SK-N-SH (cell line): ENCODE data around the gene ADCY6. TPM values are rescaled to one million over a fixed set of nuclear protein-coding genes. Genes with fewer than 3 reads are reported as not detected.

Source experiments
- CTCF ChIA-PET: fragments of 300-600, 350-600 bp; formaldehyde crosslinking; extraction: SDS; loops from one replicate; lab custom pipeline; 2021; lab: Yijun Ruan, JAX
- POLR2A ChIA-PET: fragments of 350-600 bp; sonication (Branson Sonifier 250); formaldehyde crosslinking; extraction: SDS; loops from one replicate; lab custom pipeline; 2020; ENCODE audit warnings: antibody characterized with exemption, inconsistent platforms; lab: Yijun Ruan, JAX
- DNase-seq: peaks from one replicate; pipeline ENCODE4 v3.0.0; 2012
- H2AFZ ChIP-seq: fragments of 200-600 bp; sonication (generic); 2 replicates; pipeline ENCODE4 v1.8.1; 2016; ENCODE audit warnings: antibody characterized with exemption, mild to moderate bottlenecking, low read depth
- H3F3A ChIP-seq: fragments of 200-600 bp; sonication (generic); replicated peaks from 2 replicates; pipeline ENCODE3; 2016; ENCODE audit warnings: antibody characterized with exemption, mild to moderate bottlenecking; ENCODE audit not compliant: insufficient read depth
- H3K27ac ChIP-seq, 2 experiments: fragments of 200-500 bp in 1 of 2; fragments of 200-600 bp in 1 of 2; sonication (Bioruptor generic) in 1 of 2; sonication (generic), shearing (Covaris generic) in 1 of 2; 2 replicates each; pipeline versions ENCODE4 v1.5.1 to v1.6.1; 2014 to 2016; ENCODE audit warnings: low read depth in 2 of 2, inconsistent platforms in 1 of 2, low read length in 1 of 2, mild to moderate bottlenecking in 1 of 2, mixed read lengths in 1 of 2
- H3K27me3 ChIP-seq: fragments of 200-600 bp; sonication (generic), shearing (Covaris generic); 2 replicates; pipeline ENCODE4 v1.6.1; 2016; ENCODE audit warnings: mixed run types; ENCODE audit not compliant: insufficient read depth
- H3K36me3 ChIP-seq, 2 experiments: fragments of 200-500 bp in 1 of 2; fragments of 200-600 bp in 1 of 2; sonication (Bioruptor generic) in 1 of 2; sonication (generic) in 1 of 2; replicated peaks in 1 of 2; 2 replicates each; pipeline versions ENCODE3 to v1.5.1; 2014 to 2016; ENCODE audit warnings: low read length in 1 of 2, mild to moderate bottlenecking in 1 of 2; ENCODE audit not compliant: insufficient read depth in 2 of 2, control insufficient read depth in 1 of 2
- H3K4me1 ChIP-seq, 2 experiments: fragments of 200-500 bp in 1 of 2; fragments of 200-600 bp in 1 of 2; sonication (Bioruptor generic) in 1 of 2; sonication (generic), shearing (Covaris generic) in 1 of 2; 2 replicates each; pipeline versions ENCODE4 v1.5.1 to v1.6.1; 2014 to 2016; ENCODE audit warnings: low read depth in 1 of 2, low read length in 1 of 2, mixed run types in 1 of 2; ENCODE audit not compliant: insufficient read depth in 2 of 2, control insufficient read depth in 1 of 2
- H3K4me2 ChIP-seq: fragments of 200-600 bp; sonication (generic), shearing (Covaris generic); 2 replicates; pipeline ENCODE4 v1.6.1; 2017; ENCODE audit warnings: mixed run types
- H3K4me3 ChIP-seq, 2 experiments: fragments of 200-500 bp in 1 of 2; fragments of 200-600 bp in 1 of 2; sonication (Bioruptor generic) in 1 of 2; sonication (generic), shearing (Covaris generic) in 1 of 2; 2 replicates each; pipeline versions ENCODE4 v1.5.1 to v1.8.1; 2014 to 2016; ENCODE audit warnings: low read depth in 2 of 2, inconsistent platforms in 1 of 2, low read length in 1 of 2, mild to moderate bottlenecking in 1 of 2, mixed read lengths in 1 of 2, moderate library complexity in 1 of 2
- H3K79me2 ChIP-seq: fragments of 200-600 bp; sonication (generic); 2 replicates; pipeline ENCODE4 v1.8.1; 2017; ENCODE audit warnings: mild to moderate bottlenecking; ENCODE audit not compliant: insufficient read depth
- H3K9ac ChIP-seq: fragments of 200-600 bp; sonication (generic); 2 replicates; pipeline ENCODE4 v1.6.1; 2017; ENCODE audit warnings: mixed run types
- H3K9me2 ChIP-seq: fragments of 200-600 bp; sonication (generic); 2 replicates; pipeline ENCODE4 v1.6.1; 2017; ENCODE audit warnings: mixed run types
- H3K9me3 ChIP-seq: fragments of 200-600 bp; sonication (generic); 2 replicates; pipeline ENCODE4 v1.6.1; 2017; ENCODE audit warnings: mixed run types, mild to moderate bottlenecking, moderate library complexity
- H4K20me1 ChIP-seq: fragments of 200-600 bp; sonication (generic); 2 replicates; pipeline ENCODE4 v1.6.1; 2017; ENCODE audit warnings: mild to moderate bottlenecking, mixed run types; ENCODE audit not compliant: insufficient read depth
- ELF1 ChIP-seq: IDR thresholded peaks from 2 replicates; pipeline ENCODE4 v1.4.0; 2012
- EP300 ChIP-seq, 2 experiments: IDR thresholded peaks; 2 replicates each; pipeline versions ENCODE4 v1.4.0 to v1.6.1; 2012; ENCODE audit warnings: borderline replicate concordance in 1 of 2, low read depth in 1 of 2, low read length in 1 of 2
- EZH2phosphoT487 ChIP-seq: fragments of 200-600 bp; sonication (generic); IDR thresholded peaks from 2 replicates; pipeline ENCODE4 v1.6.1; 2017; ENCODE audit warnings: low read depth, mixed run types, mild to moderate bottlenecking, antibody characterized with exemption, moderate library complexity, borderline replicate concordance
- FOSL2 ChIP-seq: IDR thresholded peaks from 2 replicates; pipeline ENCODE4 v1.4.0; 2012; ENCODE audit warnings: low read depth, mild to moderate bottlenecking, moderate library complexity, borderline replicate concordance
- FOXJ3 ChIP-seq: sonication (generic); formaldehyde crosslinking; IDR thresholded peaks from 2 replicates; pipeline ENCODE4 v1.5.1; 2020; ENCODE audit warnings: mild to moderate bottlenecking, missing genetic modification reagents
- GABPA ChIP-seq: IDR thresholded peaks from 2 replicates; pipeline ENCODE4 v1.4.0; 2012; ENCODE audit warnings: low read depth, mild to moderate bottlenecking
- IRF3 ChIP-seq: fragments of 150-350 bp; IDR thresholded peaks from 2 replicates; pipeline ENCODE4 v1.6.1; 2016; ENCODE audit warnings: mild to moderate bottlenecking, low read depth, low read length
- JUND ChIP-seq: IDR thresholded peaks from 2 replicates; pipeline ENCODE4 v1.4.0; 2012
- MAX ChIP-seq: IDR thresholded peaks from 2 replicates; pipeline ENCODE4 v1.4.0; 2012; ENCODE audit warnings: low read depth
- MEF2A ChIP-seq: IDR thresholded peaks from 2 replicates; pipeline ENCODE4 v1.4.0; 2012; ENCODE audit warnings: low read depth, borderline replicate concordance
- NFIC ChIP-seq: IDR thresholded peaks from 2 replicates; pipeline ENCODE4 v1.4.0; 2012; ENCODE audit warnings: borderline replicate concordance
- NRF1 ChIP-seq: IDR thresholded peaks from 2 replicates; pipeline ENCODE4 v1.6.1; 2012; ENCODE audit warnings: low read depth, mild to moderate bottlenecking, low read length
- POLR2AphosphoS5 ChIP-seq: IDR thresholded peaks from 2 replicates; pipeline ENCODE4 v1.6.1; 2012; ENCODE audit warnings: low read depth, low read length
- RAD21 ChIP-seq: IDR thresholded peaks from 2 replicates; pipeline ENCODE4 v1.6.1; 2012; ENCODE audit warnings: mild to moderate bottlenecking, low read length
- RFX5 ChIP-seq: IDR thresholded peaks from 2 replicates; pipeline ENCODE4 v1.6.1; 2012; ENCODE audit warnings: mild to moderate bottlenecking, improper control_type of control experiment, low read length
- RXRA ChIP-seq: IDR thresholded peaks from 2 replicates; pipeline ENCODE4 v1.4.0; 2012; ENCODE audit warnings: low read depth, mild to moderate bottlenecking, borderline replicate concordance
- SIN3A ChIP-seq: IDR thresholded peaks from 2 replicates; pipeline ENCODE4 v1.6.1; 2012; ENCODE audit warnings: low read depth, mild to moderate bottlenecking, low read length, moderate library complexity, borderline replicate concordance
- TAF1 ChIP-seq: IDR thresholded peaks from 2 replicates; pipeline ENCODE4 v1.6.1; 2012; ENCODE audit warnings: low read depth, mild to moderate bottlenecking, low read length, moderate library complexity, borderline replicate concordance
- TCF12 ChIP-seq: IDR thresholded peaks from 2 replicates; pipeline ENCODE4 v1.4.0; 2012
- WGBS: methylation state at CpG from one replicate; pipeline ENCODE4 v1.1.6; 2017; ENCODE audit warnings: low lambda C conversion rate; 5-methylcytosine and 5-hydroxymethylcytosine counted together
- polyA plus RNA-seq, 3 experiments: library from polyadenylated mRNA; depleted of rRNA; stranded (reverse); fragments of >200 nt; gene quantifications; 2 replicates each; pipeline ENCODE4 v1.2.3, GENCODE V29; 2012
- TF ChIP-seq, protein P1 (sequence below): fragments of 200-600 bp; sonication (generic); IDR thresholded peaks from 2 replicates; pipeline ENCODE4 v1.6.1; 2017; ENCODE audit warnings: antibody characterized with exemption, mild to moderate bottlenecking, moderate library complexity

The ADCY6 gene
- polyA plus RNA-seq, 1 of the 3 experiments (the other 2 are of a cell fraction), result 36.0 TPM

DNA sequence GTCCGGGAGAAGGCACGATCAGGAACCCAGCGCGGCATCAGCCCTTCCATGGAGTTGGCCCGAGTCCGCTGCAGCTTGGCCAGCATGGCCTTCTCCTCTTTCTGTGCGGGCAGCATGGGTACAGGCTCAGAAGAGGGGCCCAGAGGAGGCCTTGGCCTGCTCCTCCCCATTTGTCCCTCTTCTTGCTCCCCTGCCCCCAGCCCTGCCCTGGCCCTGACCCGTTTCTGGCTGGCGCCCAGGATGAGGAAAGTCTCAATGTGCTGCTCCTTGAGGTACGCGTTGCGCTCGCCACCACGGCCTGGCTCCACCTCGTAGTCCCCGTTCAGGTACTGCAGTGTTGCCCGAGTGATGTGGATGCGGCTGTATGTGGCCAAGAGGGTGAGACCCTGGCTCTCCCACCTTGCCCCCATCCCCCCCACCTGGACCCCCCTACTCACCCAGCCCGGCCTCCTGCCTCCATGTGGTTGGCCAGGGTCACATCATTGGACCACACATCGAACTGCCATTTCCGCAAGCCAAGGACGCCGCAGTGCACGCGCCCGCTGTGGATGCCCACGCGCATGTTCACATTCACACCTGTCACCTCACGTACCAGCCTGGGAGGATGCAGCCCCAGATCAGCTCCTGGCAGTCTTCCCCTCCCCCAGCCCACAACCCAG, 12.8 kb downstream of the ADCY6 start:
- no peak for DNase-seq
- no peak overlapping the region for H3K9ac ChIP-seq
- peaks cover 21% of the 10 kb centered on the region; the same call in 1 of the 2 replicates for H3K79me2 ChIP-seq
- no peak overlapping the region for H3K27ac ChIP-seq
- peaks cover 3% of the 10 kb centered on the region for H3F3A ChIP-seq
- H3K9me3 ChIP-seq, result no peaks in the 10 kb centered on the region
- H3K4me3 ChIP-seq, result no peak overlapping the region
- H3K4me1 ChIP-seq, result peaks cover 4 to 14% of the 10 kb centered on the region in 2 experiments; a peak in 3 of 4 replicates
- H3K36me3 ChIP-seq, result peaks cover 10 to 59% of the 10 kb centered on the region in 2 experiments
- H3K27me3 ChIP-seq, result no peaks in the 10 kb centered on the region
- POLR2A ChIA-PET, result no interaction called here
- TF ChIP-seq ELF1 (no peak), TCF12 (no peak), MEF2A (no peak), IRF3 (no peak), RXRA (no peak), NRF1 (no peak), SIN3A (no peak), MAX (no peak), JUND (no peak), FOXJ3 (CRISPR knock-in tag) (no peak), NFIC (no peak), TAF1 (no peak), EZH2phosphoT487 (no peak), FOSL2 (no peak)
- TF ChIP-seq, protein P1, sequence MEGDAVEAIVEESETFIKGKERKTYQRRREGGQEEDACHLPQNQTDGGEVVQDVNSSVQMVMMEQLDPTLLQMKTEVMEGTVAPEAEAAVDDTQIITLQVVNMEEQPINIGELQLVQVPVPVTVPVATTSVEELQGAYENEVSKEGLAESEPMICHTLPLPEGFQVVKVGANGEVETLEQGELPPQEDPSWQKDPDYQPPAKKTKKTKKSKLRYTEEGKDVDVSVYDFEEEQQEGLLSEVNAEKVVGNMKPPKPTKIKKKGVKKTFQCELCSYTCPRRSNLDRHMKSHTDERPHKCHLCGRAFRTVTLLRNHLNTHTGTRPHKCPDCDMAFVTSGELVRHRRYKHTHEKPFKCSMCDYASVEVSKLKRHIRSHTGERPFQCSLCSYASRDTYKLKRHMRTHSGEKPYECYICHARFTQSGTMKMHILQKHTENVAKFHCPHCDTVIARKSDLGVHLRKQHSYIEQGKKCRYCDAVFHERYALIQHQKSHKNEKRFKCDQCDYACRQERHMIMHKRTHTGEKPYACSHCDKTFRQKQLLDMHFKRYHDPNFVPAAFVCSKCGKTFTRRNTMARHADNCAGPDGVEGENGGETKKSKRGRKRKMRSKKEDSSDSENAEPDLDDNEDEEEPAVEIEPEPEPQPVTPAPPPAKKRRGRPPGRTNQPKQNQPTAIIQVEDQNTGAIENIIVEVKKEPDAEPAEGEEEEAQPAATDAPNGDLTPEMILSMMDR, result no peak
- H3K4me2 ChIP-seq, result no peak overlapping the region
- WGBS, result 89% methylated on average over 16 of the region's 29 CpGs
- no peak overlapping the region for H2AFZ ChIP-seq
- CTCF ChIA-PET, result interaction anchor here (0.6 to 1.8 kb wide), 4 partner anchors 18 to 273 kb away, joined by 3 to 6 read pairs (median 3); no protein-coding TSS in a partner anchor
- H3K9me2 ChIP-seq, result no peaks in the 10 kb centered on the region
- H4K20me1 ChIP-seq, result no peaks in the 10 kb centered on the region

DNA sequence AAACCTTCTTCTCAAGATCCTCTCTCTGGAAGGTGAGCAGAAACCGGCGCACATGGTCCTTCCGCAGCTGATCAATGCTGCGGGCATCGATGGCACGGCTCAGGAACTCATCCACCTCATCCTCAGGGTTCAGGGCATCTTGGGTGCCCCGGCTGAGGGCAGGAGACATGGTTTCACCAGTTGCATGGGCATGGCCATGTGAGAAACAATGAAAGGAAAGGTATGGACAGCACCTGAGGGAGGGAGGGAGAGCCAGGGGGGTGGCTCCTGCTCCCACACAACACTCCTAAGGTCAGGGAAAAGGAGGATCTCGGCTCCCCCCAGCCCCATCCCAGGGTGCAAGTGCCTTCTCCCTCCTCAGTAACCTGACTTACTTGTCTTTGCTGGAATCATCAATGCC, 13.6 kb downstream of the ADCY6 start:
- no peak overlapping the region for H3K4me3 ChIP-seq
- WGBS, result 88% methylated on average over 8 of the region's 8 CpGs
- TF ChIP-seq MAX (no peak), NFIC (no peak), EP300 (IDR thresholded peaks at IDR 0.05; ENCODE audit: borderline replicate concordance in 1 of 2, low read depth in 1 of 2, low read length in 1 of 2) (no peak), POLR2AphosphoS5 (no peak), RAD21 (no peak), FOSL2 (no peak), TCF12 (no peak), IRF3 (no peak), MEF2A (no peak), RFX5 (no peak), GABPA (no peak), ELF1 (no peak)
- H3K4me2 ChIP-seq, result no peak overlapping the region
- H3K27me3 ChIP-seq, result no peaks in the 10 kb centered on the region
- H3K4me1 ChIP-seq, result peaks cover under 1 to 9% of the 10 kb centered on the region in 2 experiments; a peak in 3 of 4 replicates
- peaks cover 13% of the 10 kb centered on the region; the same call in 1 of the 2 replicates for H3K79me2 ChIP-seq
- peaks cover 16 to 67% of the 10 kb centered on the region in 2 experiments for H3K36me3 ChIP-seq
- no peaks in the 10 kb centered on the region for H3F3A ChIP-seq
- H4K20me1 ChIP-seq, result no peaks in the 10 kb centered on the region
- no peak overlapping the region for H2AFZ ChIP-seq
- DNase-seq, result no peak
- ChIA-PET CTCF (interaction anchor here (0.6 to 2.2 kb wide), 4 partner anchors 21 to 272 kb away, joined by 3 to 9 read pairs (median 6); no protein-coding TSS in a partner anchor), POLR2A (no interaction called here)
- H3K27ac ChIP-seq, result no peak overlapping the region
- no peaks in the 10 kb centered on the region for H3K9me2 ChIP-seq
- no peaks in the 10 kb centered on the region for H3K9me3 ChIP-seq
- H3K9ac ChIP-seq, result no peak overlapping the region
